Hepatocyte (in vitro differentiated cells): ENCODE data around the gene RER1.

Source experiments
- EZH2 ChIP-seq: fragments of 200-600 bp; sonication (generic); IDR thresholded peaks from 2 replicates; pipeline ENCODE4 v1.6.1; 2016; ENCODE audit warnings: antibody characterized with exemption, mild to moderate bottlenecking, borderline replicate concordance
- EZH2phosphoT487 ChIP-seq: fragments of 200-600 bp; sonication (generic); IDR thresholded peaks from one replicate; pipeline ENCODE4 v1.6.1; 2018; ENCODE audit warnings: antibody characterized with exemption, mild to moderate bottlenecking, low read depth, moderate library complexity; ENCODE audit not compliant: unreplicated experiment, severe bottlenecking
- TF ChIP-seq, protein P1 (sequence below): fragments of 200-600 bp; sonication (generic); IDR thresholded peaks from 2 replicates; pipeline ENCODE4 v1.5.1; 2016; ENCODE audit warnings: antibody characterized with exemption, mild to moderate bottlenecking; ENCODE audit not compliant: poor library complexity

GRCh38 chr1:2345297-2346075 is 46.2 kb upstream of the RER1 start:
- TF ChIP-seq, protein P1, sequence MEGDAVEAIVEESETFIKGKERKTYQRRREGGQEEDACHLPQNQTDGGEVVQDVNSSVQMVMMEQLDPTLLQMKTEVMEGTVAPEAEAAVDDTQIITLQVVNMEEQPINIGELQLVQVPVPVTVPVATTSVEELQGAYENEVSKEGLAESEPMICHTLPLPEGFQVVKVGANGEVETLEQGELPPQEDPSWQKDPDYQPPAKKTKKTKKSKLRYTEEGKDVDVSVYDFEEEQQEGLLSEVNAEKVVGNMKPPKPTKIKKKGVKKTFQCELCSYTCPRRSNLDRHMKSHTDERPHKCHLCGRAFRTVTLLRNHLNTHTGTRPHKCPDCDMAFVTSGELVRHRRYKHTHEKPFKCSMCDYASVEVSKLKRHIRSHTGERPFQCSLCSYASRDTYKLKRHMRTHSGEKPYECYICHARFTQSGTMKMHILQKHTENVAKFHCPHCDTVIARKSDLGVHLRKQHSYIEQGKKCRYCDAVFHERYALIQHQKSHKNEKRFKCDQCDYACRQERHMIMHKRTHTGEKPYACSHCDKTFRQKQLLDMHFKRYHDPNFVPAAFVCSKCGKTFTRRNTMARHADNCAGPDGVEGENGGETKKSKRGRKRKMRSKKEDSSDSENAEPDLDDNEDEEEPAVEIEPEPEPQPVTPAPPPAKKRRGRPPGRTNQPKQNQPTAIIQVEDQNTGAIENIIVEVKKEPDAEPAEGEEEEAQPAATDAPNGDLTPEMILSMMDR, result no peak
- TF ChIP-seq EZH2 (no peak), EZH2phosphoT487 (no peak)
